ENCODE data around the gene KCTD17. TPM values are rescaled to one million over a fixed set of nuclear protein-coding genes. Genes with fewer than 3 reads are reported as not detected.

The KCTD17 gene
- total RNA-seq, 1 donor from 2014 or later = 35.3 TPM

DNA sequence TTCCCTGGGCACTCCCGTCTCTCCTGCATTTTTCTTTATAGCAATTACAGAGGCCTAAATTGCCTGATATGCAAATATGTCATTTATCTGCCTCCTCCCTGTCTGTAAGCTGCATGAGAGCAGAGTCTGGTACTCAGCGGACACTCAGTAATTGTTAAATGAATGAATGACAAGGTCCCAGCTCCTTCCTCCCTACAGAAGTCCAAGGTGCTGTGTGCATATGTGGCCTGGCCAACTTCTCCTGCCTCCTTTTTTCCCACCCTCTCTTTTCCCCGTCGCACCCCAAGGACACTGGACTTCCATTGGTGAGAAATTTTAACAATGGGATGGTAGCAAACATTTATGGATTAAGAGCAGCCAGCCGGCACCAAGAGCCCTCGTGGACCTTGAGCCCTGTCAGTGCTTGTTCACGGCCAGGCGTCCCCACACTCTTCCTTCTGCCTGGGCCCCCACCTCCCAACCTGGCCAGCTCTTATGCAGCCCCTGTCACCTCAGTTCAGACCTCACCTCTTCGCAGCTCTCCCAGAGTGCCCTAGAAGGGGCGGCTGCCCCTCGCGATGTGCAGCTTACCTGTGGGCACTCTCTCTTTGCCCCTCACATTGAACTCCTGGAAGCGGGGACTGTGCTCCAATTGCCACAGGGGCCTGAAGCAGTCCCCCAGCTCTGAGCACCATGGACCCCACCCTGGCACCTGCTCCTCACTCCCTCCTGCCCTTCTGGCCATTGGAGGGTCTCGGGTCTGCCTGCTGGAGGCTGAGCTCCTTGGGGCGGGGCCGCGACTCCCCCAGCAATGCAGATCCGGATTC, 56.5 kb downstream of the KCTD17 start:
- DNase-seq (ENCODE audit: low read depth) = no peak
- H3K4me3 ChIP-seq (ENCODE audit: low read depth, low read length) = no peak overlapping the region
- TF ChIP-seq CTCF (IDR thresholded peaks at IDR 0.05; ENCODE audit: insufficient read depth, low read length, poor library complexity, severe bottlenecking) = no peak
- H3K36me3 ChIP-seq (ENCODE audit: control insufficient read depth, insufficient read depth, low read length) = no peaks in the 10 kb centered on the region
- peaks cover 15% of the 10 kb centered on the region for H3K27me3 ChIP-seq (ENCODE audit: control insufficient read depth, insufficient read depth, low read length)

GRCh38 chr22:37109242-37109917, 57.8 kb downstream of the KCTD17 start, which contains the start of gene TMPRSS6:
TMPRSS6 (minus strand) TSS chr22:37109713; CDS start chr22:37103417, 6,296 bp downstream.
- peaks cover 10% of the 10 kb centered on the region for H3K27me3 ChIP-seq (ENCODE audit: control insufficient read depth, insufficient read depth, low read length)
- no peak for DNase-seq (ENCODE audit: low read depth)
- TF ChIP-seq CTCF (IDR thresholded peaks at IDR 0.05; ENCODE audit: insufficient read depth, low read length, poor library complexity, severe bottlenecking) = no peak
- no peak within 1 kb of the TSS for H3K4me3 ChIP-seq (ENCODE audit: low read depth, low read length)
- no peaks in the 10 kb centered on the region for H3K36me3 ChIP-seq (ENCODE audit: control insufficient read depth, insufficient read depth, low read length)

DNA sequence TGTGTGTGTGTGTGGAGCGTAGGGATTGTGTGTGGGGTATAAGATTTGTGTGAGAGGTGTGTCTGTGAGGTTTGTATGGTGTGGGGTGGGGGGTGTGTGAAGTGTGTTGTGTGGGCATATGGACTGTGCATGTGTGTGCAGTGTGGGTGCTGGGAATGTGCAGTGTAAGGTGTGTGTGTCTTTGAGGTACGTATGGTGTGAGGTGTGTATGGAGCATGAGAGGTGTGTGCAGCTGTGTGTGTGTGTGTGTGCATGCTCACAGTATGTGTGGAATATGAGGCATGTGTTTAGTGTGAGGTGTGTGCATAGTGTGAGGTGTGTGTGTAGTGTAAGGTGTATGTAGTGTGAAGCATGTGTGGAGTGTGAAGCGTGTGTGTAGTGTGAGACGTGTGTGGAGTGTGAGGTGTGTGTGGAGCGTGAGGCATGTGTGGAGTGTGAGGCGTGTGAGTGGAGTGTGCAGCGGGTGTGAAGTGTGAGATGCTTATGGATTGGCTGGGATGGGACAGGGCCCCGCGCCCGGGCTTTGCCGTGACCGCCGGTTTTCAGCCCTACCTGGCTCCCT, 59.7 kb downstream of the KCTD17 start:
- no peaks in the 10 kb centered on the region for H3K36me3 ChIP-seq (ENCODE audit: control insufficient read depth, insufficient read depth, low read length)
- TF ChIP-seq CTCF (IDR thresholded peaks at IDR 0.05; ENCODE audit: insufficient read depth, low read length, poor library complexity, severe bottlenecking) = no peak
- H3K27me3 ChIP-seq (ENCODE audit: control insufficient read depth, insufficient read depth, low read length) = peaks cover 12% of the 10 kb centered on the region

GRCh38 chr22:37112084-37112728, 60.7 kb downstream of the KCTD17 start:
- H3K36me3 ChIP-seq (ENCODE audit: control insufficient read depth, insufficient read depth, low read length) = no peaks in the 10 kb centered on the region
- no peak for TF ChIP-seq CTCF (IDR thresholded peaks at IDR 0.05; ENCODE audit: insufficient read depth, low read length, poor library complexity, severe bottlenecking)
- no peak overlapping the region for H3K4me3 ChIP-seq (ENCODE audit: low read depth, low read length)
- peaks cover 12% of the 10 kb centered on the region for H3K27me3 ChIP-seq (ENCODE audit: control insufficient read depth, insufficient read depth, low read length)
- DNase-seq (ENCODE audit: low read depth) = no peak

More for the DNA sequence above, 59.7 kb downstream of the KCTD17 start:
- no peak overlapping the region for H3K4me3 ChIP-seq (ENCODE audit: low read depth, low read length)
- DNase-seq (ENCODE audit: low read depth) = no peak

Other genes with a start within 250 kb of the KCTD17 start
- not detected in 2 replicates for gene PVALB, start 234.7 kb upstream of the KCTD17 start, total RNA-seq
- gene NCF4, start 190.7 kb upstream of the KCTD17 start, total RNA-seq = 0.82 TPM in 1 of 2 replicates, not detected in the other
- 0.14 and 1.1 TPM in 2 replicates for gene CSF2RB, start 138.1 kb upstream of the KCTD17 start, total RNA-seq
- gene TST, start 32.3 kb upstream of the KCTD17 start, total RNA-seq = 49.2 and 64.3 TPM in 2 replicates
- 186 and 219 TPM in 2 replicates for gene MPST, start 32.0 kb upstream of the KCTD17 start, total RNA-seq
- gene TMPRSS6, start 58.0 kb downstream of the KCTD17 start, total RNA-seq = not detected in 2 replicates
- 0.08 and 1.7 TPM in 2 replicates for gene IL2RB, start 98.2 kb downstream of the KCTD17 start, total RNA-seq
- gene C1QTNF6, start 136.5 kb downstream of the KCTD17 start, total RNA-seq = 5.1 and 5.5 TPM in 2 replicates
- not detected in 2 replicates for gene SSTR3, start 160.7 kb downstream of the KCTD17 start, total RNA-seq
- 24.0 and 26.6 TPM in 2 replicates for gene RAC2, start 192.5 kb downstream of the KCTD17 start, total RNA-seq
- gene CYTH4, start 230.8 kb downstream of the KCTD17 start, total RNA-seq = not detected in 2 replicates